K562 (cell line): ENCODE results near the gene RUNX1. TPM values are rescaled to one million over a fixed set of nuclear protein-coding genes. Genes with fewer than 3 reads are reported as not detected.

Source experiments
- PYGO2 ChIP-seq: fragments of 450-650 bp; IDR thresholded peaks from 2 replicates; pipeline ENCODE4 v1.6.1; 2016; ENCODE audit warnings: mild to moderate bottlenecking, missing genetic modification characterization, moderate library complexity, missing compliant biosample characterization
- SNIP1 ChIP-seq: fragments of 450-650 bp; IDR thresholded peaks from 2 replicates; pipeline ENCODE4 v1.7.1; 2017; ENCODE audit warnings: low read depth, mild to moderate bottlenecking
- SREBF1 ChIP-seq: fragments of 150-350 bp; IDR thresholded peaks from 2 replicates; pipeline ENCODE4 v1.6.1; 2014; ENCODE audit warnings: antibody characterized with exemption, low read depth, low read length, borderline replicate concordance
- SRF ChIP-seq, 2 experiments: fragments of 250-450, 450-650 bp in 1 of 2; sonication (Bioruptor Pico) in 1 of 2; sonication (generic) in 1 of 2; formaldehyde crosslinking; IDR thresholded peaks; 2 replicates each; pipeline versions ENCODE4 v1.5.0 to v1.5.1; 2020 to 2022; ENCODE audit warnings: mild to moderate bottlenecking in 1 of 2, missing genetic modification reagents in 1 of 2
- TOE1 ChIP-seq, 2 experiments: fragments of 450-650 bp in 1 of 2; sonication (generic) in 1 of 2; formaldehyde crosslinking in 1 of 2; IDR thresholded peaks; 2 replicates each; pipeline versions ENCODE4 v1.7.1 to v1.8.0; 2016 to 2022; ENCODE audit warnings: borderline replicate concordance in 2 of 2, mild to moderate bottlenecking in 2 of 2, antibody characterized with exemption in 1 of 2, inconsistent platforms in 1 of 2, low read depth in 1 of 2, missing genetic modification reagents in 1 of 2, moderate library complexity in 1 of 2
- polyA plus RNA-seq, 8 experiments: library from polyadenylated mRNA; depleted of rRNA in 4 of 8; stranded (reverse) in 5 of 8; unstranded in 3 of 8; fragments of >200 nt; fragmentation: Nextera tagmentation in 2 of 8; fragmentation: Illumina TruSeq in 1 of 8; extraction: Ambion mirVana in 2 of 8; extraction: Trizol in 1 of 8; gene quantifications; 2 replicates each; pipeline versions ENCODE4 v1.2.1 to v1.2.3, GENCODE V29; 2011 to 2014; ENCODE audit warnings: inconsistent platforms in 1 of 8, missing spikeins in 1 of 8
- total RNA-seq, 7 experiments: library from RNA; depleted of rRNA in 6 of 7; stranded (reverse); fragments of >200 nt in 6 of 7; fragmentation: Illumina TruSeq in 2 of 7; extraction: Trizol in 2 of 7; gene quantifications; 2 replicates each; pipeline versions ENCODE4 v1.2.1 to v1.2.3, GENCODE V29; 2011 to 2021; ENCODE audit warnings: low replicate concordance in 1 of 7
- TF ChIP-seq, protein P1 (sequence below), 2 experiments: fragments of 450-650 bp in 1 of 2; sonication (generic) in 1 of 2; formaldehyde crosslinking in 1 of 2; IDR thresholded peaks; 2 replicates each; pipeline versions ENCODE4 v1.7.1 to v1.9.0; 2016 to 2022; ENCODE audit warnings: inconsistent platforms in 1 of 2, mild to moderate bottlenecking in 1 of 2, missing genetic modification reagents in 1 of 2

Gene RUNX1
- total and polyA plus RNA-seq, 9 of the 15 experiments (the other 6 are each of a cell fraction or from before 2014, with no cell fraction given) = 2.2 to 68.6 (median 17.8) TPM

DNA sequence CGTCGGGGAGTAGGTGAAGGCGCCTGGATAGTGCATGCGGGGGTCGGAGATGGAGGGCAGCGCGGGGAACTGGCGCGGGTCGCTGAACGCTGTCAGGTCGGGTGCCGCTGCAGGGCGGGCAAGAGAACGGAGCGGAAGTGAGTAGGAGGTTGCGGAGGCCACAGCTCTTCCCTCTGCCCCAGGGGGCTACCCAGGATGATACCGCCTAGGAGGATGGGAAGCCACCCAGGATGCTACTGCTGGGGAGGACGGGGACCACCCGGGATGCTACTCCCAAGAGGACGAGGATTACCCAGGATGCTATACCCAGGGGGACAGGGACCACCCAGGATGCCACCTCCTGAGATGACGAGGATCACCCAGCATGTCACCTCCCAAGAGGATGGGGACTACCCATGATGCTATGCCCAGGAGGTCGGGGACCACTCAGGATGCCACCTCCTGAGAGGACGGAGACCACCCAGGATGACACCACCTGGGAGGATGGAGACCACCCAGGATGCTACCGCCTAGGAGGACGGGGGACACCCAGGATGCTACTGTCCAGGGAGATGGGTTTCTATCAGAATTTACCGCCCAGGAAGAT lies 256.5 kb downstream of the RUNX1 start (continued):
- TF ChIP-seq PYGO2 (tag) (no peak), TOE1 (IDR thresholded peaks at IDR 0.05; ENCODE audit: borderline replicate concordance) (no peak), TOE1 (CRISPR knock-in tag; IDR thresholded peaks at IDR 0.05; ENCODE audit: borderline replicate concordance, low read depth) (no peak), SREBF1 (no peak), SRF (CRISPR knock-in tag; IDR thresholded peaks at IDR 0.05) (no peak), SNIP1 (no peak)
- TF ChIP-seq, protein P1, sequence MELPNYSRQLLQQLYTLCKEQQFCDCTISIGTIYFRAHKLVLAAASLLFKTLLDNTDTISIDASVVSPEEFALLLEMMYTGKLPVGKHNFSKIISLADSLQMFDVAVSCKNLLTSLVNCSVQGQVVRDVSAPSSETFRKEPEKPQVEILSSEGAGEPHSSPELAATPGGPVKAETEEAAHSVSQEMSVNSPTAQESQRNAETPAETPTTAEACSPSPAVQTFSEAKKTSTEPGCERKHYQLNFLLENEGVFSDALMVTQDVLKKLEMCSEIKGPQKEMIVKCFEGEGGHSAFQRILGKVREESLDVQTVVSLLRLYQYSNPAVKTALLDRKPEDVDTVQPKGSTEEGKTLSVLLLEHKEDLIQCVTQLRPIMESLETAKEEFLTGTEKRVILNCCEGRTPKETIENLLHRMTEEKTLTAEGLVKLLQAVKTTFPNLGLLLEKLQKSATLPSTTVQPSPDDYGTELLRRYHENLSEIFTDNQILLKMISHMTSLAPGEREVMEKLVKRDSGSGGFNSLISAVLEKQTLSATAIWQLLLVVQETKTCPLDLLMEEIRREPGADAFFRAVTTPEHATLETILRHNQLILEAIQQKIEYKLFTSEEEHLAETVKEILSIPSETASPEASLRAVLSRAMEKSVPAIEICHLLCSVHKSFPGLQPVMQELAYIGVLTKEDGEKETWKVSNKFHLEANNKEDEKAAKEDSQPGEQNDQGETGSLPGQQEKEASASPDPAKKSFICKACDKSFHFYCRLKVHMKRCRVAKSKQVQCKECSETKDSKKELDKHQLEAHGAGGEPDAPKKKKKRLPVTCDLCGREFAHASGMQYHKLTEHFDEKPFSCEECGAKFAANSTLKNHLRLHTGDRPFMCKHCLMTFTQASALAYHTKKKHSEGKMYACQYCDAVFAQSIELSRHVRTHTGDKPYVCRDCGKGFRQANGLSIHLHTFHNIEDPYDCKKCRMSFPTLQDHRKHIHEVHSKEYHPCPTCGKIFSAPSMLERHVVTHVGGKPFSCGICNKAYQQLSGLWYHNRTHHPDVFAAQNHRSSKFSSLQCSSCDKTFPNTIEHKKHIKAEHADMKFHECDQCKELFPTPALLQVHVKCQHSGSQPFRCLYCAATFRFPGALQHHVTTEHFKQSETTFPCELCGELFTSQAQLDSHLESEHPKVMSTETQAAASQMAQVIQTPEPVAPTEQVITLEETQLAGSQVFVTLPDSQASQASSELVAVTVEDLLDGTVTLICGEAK (IDR thresholded peaks at IDR 0.05) = no peak
- TF ChIP-seq, protein P1 (CRISPR knock-in tag; IDR thresholded peaks at IDR 0.05) = no peak
